GM15510 (cell line): ENCODE measurements around the gene GLIS1.

Source experiments
- POLR2A ChIP-seq: IDR thresholded peaks from 3 replicates; pipeline ENCODE4 v1.6.1; 2011; ENCODE audit warnings: borderline replicate concordance; ENCODE audit not compliant: insufficient read length; ENCODE audit errors: extremely low read depth

Gene GLIS1

DNA sequence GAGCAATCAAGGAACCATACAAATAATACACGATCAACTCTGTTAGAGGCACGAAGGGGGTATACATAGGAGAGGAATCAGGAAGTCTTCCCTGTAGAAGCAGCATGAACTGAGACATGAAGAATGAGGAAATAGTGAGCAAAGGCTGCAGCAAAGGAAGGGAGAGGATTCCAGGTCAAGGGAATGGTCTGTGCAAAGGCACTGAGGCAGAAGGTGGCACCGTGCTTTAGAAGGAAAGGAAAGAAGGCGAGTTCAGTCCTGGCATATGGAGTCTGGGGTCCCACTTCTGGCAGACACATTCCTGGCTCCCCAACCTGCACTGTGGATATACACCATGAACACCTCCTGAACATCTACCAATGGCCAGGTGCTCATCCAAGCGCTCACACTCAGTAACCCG lies 56.1 kb downstream of the GLIS1 start:
- no peak for TF ChIP-seq POLR2A

DNA sequence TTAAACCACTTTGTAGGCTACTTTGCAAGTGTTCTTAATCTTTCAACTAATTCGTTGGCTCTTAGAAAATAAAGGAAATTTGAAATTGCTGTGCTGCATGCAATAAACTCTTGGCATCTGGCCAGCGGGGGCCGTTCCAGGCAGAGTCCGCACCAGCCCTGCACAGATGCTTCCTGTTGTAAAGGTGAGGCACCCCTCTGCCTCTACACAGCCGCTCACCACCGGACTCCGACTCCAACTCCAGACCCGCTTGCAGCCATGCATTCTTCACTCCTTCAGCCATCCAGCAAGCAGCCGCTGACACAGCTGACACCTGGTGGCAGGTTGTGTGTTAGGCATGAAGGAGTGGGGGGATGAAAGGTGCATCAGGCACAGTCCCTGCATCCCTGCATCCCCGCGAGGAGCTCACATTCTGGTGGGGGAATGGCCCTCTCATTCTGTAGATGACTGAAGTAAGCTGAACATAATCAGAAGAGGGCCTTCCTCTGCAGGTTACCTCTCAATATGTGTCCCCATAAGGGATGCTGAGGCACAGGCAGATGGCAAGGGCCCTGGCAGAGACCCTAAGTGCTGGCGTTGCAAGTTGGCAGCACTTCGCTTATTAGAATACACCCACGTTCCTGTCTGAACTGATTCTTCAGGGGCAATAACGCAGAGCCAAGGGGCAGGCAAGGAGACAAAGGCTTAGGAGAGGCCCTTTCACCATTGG lies 56.8 kb downstream of the GLIS1 start:
- no peak for TF ChIP-seq POLR2A

DNA sequence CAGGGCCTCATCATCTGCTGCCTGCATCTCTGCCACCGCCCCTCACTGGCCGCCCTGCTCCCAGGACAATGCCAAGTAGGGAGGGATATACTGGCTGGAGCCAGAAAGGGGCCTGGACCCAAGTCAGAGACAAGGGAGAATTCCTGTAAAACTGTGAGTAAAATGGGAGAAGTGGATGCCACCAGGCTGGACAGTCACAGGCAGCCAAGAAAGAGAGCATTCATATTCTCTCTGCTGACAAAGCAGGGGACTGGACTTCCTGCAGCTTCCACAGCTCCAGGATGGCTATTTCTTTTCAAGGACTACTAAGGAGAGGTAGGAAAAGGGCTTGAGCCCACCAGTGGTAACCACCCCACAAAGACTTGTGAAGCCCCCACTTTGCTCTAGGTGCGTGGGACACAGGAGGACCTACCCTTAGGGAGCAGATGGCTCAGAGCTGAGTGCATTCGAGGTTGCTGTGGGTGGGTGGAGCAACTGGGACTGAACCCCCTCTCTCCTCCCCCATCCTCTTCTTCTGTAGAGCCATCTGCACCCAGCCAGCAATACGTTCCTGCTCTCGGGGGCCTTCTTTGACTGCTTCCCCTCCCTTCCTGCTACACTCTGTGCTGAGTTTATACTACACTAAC lies 57.5 kb downstream of the GLIS1 start:
- TF ChIP-seq POLR2A: no peak

DNA sequence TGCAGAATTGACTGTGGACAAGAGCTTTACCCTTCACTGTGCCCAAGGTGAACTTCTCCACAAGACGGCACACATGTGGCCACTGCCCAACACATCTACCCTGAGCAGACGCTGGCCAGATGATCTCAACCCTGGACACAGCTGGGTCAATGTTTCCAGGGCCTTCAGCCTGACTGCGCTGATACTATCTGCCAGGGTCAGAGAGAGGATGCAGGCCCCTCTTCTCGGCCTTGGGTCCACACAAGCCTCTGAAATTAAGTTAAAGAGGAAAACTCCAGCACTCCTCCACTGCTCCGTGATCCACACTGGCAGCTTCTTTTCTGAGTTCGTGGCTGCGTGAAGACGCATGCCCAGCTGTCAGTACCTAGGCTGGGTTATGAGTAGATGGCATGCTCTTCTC lies 58.1 kb downstream of the GLIS1 start:
- TF ChIP-seq POLR2A: no peak

DNA sequence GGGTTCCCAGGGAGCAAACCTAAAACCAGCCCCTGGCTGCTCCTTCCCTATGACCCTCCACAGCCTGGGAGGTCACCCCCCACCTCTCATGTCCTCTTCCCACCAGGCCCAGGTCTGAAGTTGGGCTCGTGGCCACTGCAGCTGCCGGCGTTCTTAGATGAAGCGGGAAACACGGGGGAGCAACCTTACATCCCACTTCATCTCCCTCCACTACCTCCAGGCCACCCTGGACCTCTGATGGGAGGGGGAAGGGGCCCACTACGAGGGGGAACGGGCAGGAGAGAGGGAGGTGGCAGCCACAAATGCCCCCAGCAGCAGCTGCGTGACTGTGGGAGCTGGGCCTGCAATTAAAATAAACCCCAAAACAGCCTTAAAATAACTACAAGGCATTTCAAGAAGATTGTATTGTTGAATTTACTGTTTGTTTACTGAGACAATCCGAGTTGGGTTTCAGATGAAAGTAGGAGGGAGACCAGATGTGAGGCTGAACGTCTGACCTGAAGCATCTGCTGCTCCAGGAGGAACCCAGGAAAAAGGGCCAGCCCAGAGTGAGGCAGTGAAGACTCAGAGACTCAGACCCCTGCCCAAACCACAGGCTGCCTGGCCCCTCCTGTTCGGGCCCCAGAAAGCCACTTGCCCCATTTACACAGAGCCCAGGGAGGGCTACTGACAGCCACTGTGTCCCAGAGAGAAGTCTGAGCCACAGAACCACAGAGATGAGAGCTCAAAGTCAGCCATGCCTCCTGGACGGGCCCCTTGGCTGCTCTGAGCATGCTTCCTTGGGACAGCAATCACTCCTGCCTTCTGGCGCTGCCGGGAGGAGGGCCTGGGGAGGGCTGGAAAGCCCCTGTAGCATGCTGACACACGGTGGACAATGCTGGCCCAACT lies 59.8 kb downstream of the GLIS1 start:
- no peak for TF ChIP-seq POLR2A

DNA sequence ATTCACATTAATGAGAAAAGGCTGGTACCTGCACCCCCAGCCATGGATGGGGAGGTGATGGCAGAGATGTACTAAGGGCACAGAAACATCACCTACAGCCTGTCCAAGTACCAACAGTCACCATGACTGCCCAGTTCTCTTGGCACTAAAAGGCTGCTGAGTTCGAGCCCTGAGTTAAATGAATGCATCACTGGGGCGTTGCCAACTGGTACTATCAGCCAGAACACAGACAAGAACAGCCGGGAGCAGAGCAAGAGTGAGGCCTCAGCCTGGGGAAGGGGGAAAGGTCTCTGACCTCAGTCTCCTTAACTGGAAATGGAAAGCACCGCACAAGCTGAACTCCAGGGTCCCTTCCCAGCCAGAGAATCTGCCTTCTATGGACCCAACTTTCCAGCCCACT lies 60.5 kb downstream of the GLIS1 start:
- TF ChIP-seq POLR2A: no peak

DNA sequence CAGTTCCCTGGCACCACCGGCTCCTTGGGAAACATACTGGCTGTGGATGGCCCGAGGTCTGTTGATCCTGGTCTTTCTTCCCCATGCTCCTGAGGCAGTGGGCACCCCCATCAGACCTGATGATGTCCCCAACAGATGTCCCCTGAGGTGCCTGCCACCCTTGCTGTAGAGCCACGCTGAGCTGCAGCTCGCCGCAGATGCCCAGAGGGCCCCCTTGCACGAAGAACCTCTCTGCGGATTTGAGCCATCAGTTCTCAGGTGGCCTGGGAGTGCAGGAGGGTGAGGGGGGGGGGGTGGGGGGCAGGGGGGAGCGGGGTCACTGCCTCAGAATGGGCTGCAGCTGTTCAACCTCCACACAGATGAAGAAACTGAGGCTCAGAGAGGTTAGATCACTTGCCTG lies 60.9 kb downstream of the GLIS1 start:
- no peak for TF ChIP-seq POLR2A

DNA sequence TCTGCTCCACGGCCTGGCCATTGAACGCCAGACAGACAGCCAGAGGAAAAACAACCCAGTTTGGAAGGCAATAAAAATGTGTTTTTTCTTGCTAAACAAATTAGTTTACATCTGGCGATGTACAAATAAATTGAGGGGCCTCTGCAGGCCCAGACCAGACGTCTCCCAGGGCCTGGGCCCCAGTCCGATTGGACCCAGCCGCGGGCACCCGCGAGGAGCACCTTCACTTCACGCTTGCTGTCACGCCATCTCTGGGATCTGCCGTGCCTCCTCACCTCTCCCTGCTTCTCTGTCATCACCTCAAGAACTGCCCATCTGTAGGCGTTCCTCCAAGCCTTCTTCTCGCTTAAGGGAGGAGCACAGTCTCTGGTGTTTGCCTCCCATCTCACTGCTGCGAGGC lies 61.5 kb downstream of the GLIS1 start:
- no peak for TF ChIP-seq POLR2A

DNA sequence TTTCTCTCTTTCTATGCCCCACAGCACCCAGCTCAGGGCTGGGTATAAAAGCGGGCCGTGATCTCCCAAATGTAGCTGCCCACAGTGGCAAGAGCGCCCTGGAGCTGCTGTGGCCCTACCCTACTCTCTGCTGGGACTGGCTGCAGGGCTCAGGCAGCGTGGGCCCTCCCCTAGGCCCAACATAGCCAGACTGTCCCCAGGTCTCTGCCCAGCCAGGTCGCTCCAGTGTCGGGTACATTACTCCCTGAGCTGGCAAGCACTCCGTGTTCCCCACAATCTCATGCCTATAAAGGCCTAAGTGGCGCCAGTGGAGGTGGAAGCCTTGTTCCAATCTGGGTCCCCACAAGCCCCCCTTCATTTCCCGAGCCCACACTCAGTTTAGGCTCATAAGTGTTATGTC lies 66.2 kb downstream of the GLIS1 start:
- no peak for TF ChIP-seq POLR2A

DNA sequence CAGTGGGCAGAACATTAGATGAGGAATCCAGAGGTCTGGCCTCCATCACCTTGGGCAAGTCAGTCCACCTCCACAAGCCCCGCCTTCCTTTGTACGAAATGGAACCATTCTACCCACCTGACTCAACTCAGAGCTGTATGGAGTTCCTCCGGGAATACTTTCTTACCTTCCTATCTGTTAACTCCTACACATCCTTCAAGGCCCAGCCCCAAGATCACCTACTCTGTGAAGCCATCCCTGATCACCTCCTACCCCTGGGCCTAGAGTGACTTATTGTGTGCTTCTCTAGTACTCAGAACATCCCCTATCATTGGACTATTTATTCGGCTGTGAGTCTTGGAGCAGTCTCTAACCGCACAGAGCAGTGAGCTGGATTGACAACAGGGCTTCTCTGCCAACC lies 66.7 kb downstream of the GLIS1 start:
- no peak for TF ChIP-seq POLR2A

DNA sequence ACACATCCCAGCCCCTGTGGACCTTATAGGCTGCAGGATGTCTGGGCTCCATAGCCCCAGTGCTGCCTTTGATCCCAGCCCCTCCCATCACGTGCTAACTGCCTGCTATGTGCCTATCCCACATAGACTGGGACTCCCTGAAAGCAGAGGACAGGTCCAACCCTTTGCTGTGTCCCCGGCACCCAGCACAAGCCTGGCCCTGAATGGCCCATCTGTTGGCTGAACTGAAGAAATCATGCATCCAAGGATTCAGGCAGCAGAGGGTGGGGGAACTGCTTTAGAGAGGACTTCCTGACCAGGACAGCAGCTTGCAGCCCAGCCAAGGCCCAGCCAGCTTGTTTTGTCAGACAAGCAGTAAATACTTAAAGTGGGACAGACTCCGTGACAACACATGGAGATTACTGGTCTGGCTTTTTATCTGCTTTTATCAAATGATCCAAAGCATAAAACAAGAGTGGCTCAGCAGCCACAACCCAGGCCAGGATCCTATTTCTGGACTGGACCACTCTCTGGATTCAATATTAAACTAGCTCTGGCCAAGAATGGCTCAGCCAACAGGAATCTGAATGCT lies 69.3 kb downstream of the GLIS1 start:
- TF ChIP-seq POLR2A: no peak

DNA sequence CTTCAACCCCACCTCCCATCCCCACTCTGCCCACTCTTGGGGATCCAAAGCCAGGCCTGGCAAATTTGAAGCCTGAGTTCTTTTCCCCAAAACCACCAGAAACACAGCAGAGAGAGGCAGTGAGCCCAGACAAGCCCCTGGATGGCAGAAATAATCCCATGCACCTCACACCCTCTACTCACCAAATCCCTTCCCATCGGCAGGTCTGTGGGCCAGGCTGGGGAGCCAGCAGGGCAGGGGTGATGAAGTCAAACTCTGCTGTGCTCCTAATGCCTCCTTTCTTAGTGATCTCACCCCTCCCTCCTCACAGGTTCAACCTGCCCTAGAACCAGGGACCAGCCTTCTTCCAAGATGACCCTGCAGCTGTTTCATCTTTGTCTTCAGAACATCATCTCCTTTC lies 72.4 kb downstream of the GLIS1 start:
- TF ChIP-seq POLR2A: no peak

DNA sequence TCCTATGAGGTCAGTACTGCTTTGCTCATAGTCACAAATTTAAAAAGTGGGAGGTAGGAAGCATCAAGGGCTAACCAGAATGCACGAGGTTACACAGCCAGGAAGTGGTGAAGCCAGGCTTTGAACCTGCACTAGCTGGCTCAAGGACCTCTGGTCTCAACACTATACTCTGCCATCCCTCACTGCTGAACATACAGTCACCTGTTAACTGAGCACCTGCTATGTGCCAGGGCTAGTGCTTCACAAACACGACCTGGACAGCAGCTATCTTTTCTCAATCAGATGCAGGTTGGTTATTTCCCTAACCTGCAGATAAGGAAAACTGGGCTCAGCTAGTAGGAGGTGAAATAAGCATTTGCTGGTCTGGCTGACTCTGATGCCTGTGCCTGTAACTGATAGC lies 73.0 kb downstream of the GLIS1 start:
- TF ChIP-seq POLR2A: no peak

DNA sequence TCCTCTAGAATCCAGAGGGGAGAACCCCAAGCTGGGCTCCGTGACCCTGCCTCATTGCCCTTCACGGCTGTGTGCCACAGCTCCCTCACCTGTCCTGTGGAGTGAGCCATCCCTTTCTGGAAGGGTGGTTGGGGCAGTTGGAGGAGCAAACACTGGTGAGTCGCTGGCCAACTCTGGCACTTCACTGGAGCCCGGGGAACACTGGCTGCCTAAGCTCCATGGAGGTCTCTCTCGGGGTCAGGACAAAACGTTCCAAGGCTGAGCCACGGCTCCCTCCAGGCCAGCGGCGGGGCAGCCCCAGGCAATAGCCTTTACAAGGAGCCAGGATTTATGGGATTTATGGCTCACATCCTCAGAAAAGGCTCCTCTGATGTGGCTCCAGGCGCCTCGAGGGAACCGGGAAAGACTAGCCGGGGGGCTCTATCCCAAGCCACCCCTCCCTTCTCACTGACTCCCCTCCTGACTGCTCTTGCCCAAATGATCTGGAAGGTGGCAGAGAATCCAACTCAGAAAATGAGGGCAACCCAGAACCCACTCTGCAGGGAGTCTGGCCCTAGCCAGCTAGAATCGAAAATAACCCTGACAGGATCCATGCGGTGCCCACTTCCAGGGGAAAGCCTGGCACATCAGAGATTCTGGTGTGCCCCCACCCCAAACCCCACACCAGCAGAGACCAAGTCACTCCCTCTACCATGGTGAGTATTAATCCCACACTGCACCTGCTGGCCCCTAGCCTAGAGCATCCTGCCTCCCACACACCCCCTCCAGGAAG lies 75.2 kb downstream of the GLIS1 start:
- no peak for TF ChIP-seq POLR2A
